ENCODE measurements around the gene SMCHD1. TPM values are rescaled to one million over a fixed set of nuclear protein-coding genes. Genes with fewer than 3 reads are reported as not detected.

SMCHD1 gene
- total RNA-seq, 1 donor from 2014 or later, result 98.6 TPM

- intact Hi-C loops (cut with micrococcal nuclease), result no loop called here
- peaks cover 28% of the 10 kb centered on the region for H3K4me1 Mint-ChIP-seq (ENCODE audit: low read depth)
- no peaks in the 10 kb centered on the region for H3K9me3 Mint-ChIP-seq
- no peak overlapping the region for H3K27ac Mint-ChIP-seq
- no peaks in the 10 kb centered on the region for H3K36me3 Mint-ChIP-seq (ENCODE audit: low read depth)
- no peak for DNase-seq (ENCODE audit: low spot score)
- H3K27me3 Mint-ChIP-seq (ENCODE audit: insufficient read depth), result peaks cover 14% of the 10 kb centered on the region
- H3K4me3 Mint-ChIP-seq, result no peak overlapping the region
These were observed 197.8 kb downstream of the SMCHD1 start for GRCh38 chr18:2853173-2853925.

DNA sequence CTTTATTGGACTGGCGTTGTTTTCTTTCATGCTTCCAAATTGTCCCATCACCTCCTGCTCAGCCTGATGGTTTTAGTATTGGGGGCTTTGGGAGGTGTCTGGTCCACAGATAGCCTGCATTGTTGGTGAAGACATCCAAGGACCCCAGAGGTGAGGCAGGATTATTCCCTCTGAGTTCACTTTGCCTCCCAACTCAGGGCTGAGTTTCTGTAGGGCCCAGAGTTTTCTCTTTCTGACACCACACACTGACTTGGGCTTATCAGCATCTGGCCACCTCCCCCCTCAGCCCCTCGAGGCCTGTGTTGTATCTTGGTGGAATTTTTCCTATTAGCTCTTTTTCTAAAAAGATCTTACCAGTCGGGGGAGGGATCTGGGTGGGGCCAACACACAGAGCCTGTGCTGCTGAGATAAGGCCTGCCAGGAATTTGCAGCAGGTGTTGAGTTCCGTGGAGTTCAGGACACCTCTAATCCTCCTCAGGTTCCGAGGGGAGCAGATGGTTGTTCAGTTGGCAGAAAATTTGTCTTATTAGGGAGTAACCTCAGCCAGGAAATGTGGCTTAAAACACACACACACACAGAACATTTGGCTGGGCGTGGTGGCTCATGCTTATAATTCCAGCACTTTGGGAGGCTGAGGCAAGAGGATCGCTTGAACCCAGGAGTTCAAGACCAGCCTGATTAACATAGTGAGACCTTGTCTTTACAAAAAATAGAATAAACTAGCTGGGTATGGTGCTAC, 198.6 kb downstream of the SMCHD1 start:
- intact Hi-C loops (cut with micrococcal nuclease), result no loop called here
- no peaks in the 10 kb centered on the region for H3K9me3 Mint-ChIP-seq
- H3K36me3 Mint-ChIP-seq (ENCODE audit: low read depth), result no peaks in the 10 kb centered on the region
- DNase-seq (ENCODE audit: low spot score), result no peak
- H3K4me3 Mint-ChIP-seq, result no peak overlapping the region
- H3K27me3 Mint-ChIP-seq (ENCODE audit: insufficient read depth), result peaks cover 6% of the 10 kb centered on the region
- H3K4me1 Mint-ChIP-seq (ENCODE audit: low read depth), result peaks cover 25% of the 10 kb centered on the region
- no peak overlapping the region for H3K27ac Mint-ChIP-seq

Other genes starting within 250 kb of the SMCHD1 start
- 15.0 and 26.2 TPM in 2 replicates for gene METTL4, start 84.2 kb upstream of the SMCHD1 start, total RNA-seq
- 41.2 and 42.6 TPM in 2 replicates for gene NDC80, start 84.2 kb upstream of the SMCHD1 start, total RNA-seq
- 26.1 and 28.0 TPM in 2 replicates for gene EMILIN2, start 191.3 kb downstream of the SMCHD1 start, total RNA-seq

Data from activated T-helper 1 cell treated with anti-CD3 and anti-CD28 coated beads, Interleukin-12 subunit alpha, Interleukin-12 subunit beta, Interleukin-2, Interleukin-4 antibody, amounts not matched to agents 30 ng/mL and 10 ng/mL and 1 ng/mL, durations not matched to agents 14 hours and 24 hours and 36 hours (primary cell).